WTC11 (cell line): Measurements from ENCODE around the gene GLE1.

Experiments used
- CTCF ChIP-seq: fragments of 200-600 bp; IDR thresholded peaks from 2 replicates; pipeline ENCODE4 v1.8.0; 2022; ENCODE audit warnings: antibody characterized with exemption
- ELF4 ChIP-seq: sonication (generic); formaldehyde crosslinking; IDR thresholded peaks from 2 replicates; pipeline ENCODE4 v1.8.1; 2022; ENCODE audit warnings: low read depth, mild to moderate bottlenecking, moderate library complexity, missing genetic modification reagents
- RORB ChIP-seq: fragments of 250-450 bp; sonication (Bioruptor Pico); IDR thresholded peaks from 2 replicates; pipeline ENCODE4 v1.9.0; 2021; ENCODE audit warnings: mild to moderate bottlenecking

GRCh38 chr9:128482186-128482585, 22.3 kb upstream of the GLE1 start:
- TF ChIP-seq ELF4, result no peak
- TF ChIP-seq CTCF, result no peak
- TF ChIP-seq RORB (CRISPR knock-in tag), result no peak
